GM21526 (cell line): Measurements from ENCODE around the gene MLXIPL.
"Not testable (repeated sequence)": the region's sequence is repeated elsewhere in the genome, so short reads cannot be mapped to it uniquely, and the experiment has no call there.

Source experiments
- ATAC-seq: cut with Tn5 transposase; IDR thresholded peaks from one replicate; pipeline ENCODE4 v1.9.1; 2021; ENCODE audit warnings: moderate library complexity; ENCODE audit not compliant: unreplicated experiment, low FRiP score

The MLXIPL gene

DNA sequence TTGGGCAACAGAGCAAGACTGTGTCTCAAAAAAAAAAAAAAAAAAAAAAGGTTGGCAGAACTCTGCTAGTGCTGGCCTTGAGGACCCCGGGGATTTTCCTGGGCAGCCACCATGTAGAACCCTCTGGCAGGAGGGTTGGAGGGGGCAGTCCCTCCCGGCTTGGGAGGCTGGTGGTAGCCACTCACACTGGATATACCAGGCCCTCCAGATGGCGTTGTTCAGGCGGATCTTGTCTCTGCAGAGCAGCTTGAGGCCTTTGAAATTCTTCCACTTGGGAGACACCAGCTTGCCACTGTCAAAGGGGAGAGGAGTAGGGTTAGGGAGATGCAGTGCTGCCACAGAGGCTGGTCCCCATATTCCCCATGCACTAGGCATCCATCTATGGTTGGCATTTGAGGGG is 8.4 kb downstream of the MLXIPL start:
- ATAC-seq: no peak

DNA sequence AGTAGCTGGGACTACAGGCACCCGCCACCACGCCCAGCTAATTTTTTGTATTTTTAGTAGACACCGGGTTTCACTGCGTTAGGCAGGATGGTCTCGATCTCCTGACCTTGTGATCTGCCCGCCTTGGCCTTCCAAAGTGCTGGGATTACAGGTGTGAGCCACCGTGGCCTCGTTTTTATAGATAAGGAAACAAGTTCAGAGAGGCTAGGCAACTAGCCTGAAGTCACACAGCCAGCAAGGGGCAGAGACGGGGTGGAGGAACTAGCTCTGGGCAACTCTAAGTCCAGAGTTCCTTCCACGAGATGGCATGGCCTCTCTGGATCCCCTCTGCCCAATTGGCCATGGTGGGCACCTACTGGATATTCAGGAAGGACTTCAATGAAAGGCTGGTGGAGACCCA is 9.4 kb downstream of the MLXIPL start:
- not testable (repeated sequence) for ATAC-seq

DNA sequence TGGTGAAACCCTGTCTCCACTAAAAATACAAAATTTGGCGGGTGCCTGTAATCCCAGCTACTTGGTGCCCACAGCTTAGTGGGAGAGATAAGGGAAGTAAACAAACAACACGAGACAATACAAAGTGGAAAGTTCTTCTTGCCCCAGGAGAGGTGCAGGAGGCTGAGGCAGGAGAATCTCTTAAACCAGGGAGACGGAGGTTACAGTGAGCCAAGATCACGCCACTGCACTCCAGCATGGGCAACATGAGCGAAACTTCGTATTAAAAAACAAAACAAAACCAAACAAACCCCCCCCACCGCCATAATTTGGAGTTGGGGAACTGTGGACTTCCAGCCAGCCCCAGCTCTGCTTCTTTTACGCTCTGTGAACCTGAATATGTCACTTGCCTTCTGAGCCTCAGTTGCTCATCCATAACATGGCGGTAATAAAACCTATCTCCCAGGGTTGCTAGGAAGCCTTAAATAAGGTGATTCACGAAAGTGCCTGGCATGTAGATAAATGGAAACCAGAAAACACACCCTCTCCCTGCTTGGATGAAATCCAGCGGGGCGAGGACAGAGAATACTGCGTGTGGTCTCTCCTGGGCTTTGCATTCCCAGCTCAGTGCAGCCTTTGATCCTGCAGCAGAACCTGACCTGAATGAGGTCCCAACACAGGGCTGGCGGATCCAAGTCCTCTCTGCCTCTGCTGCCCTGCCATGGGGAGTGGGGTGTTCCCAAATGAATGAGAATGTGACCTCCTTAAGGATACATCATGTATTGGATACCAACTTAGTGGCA is 10.2 kb downstream of the MLXIPL start:
- ATAC-seq: no peak

DNA sequence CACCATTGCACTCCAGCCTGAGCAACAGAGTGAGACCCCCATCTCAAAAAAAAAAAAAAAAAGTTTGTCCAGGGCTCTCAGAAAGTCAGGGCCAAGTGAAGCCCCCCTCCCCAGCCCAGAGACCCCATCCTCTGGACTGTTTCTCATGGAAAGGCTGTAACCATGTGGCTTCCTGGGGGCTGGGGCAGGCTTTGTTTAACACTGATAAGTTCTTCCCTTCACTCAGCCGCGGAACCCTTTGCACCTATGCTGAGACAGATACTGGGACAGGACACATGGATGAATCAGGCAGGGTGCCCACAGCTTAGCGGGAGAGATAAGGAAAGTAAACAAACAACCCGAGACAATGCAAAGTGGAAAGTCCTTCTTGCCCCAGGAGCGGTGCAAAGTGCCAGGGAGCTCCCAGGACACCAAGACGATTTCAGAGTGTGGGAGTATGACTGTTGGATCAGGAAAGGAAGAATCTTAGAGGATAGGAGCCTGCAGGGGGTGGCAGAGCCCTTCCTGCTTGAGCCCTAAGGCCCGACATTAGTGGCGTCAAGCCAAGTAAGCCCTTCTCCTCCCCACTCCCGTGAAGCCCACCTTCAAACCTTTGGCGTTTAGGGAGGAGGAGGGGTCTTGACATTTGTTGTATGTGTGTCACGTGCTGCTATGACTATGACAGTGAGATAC is 11.6 kb downstream of the MLXIPL start:
- ATAC-seq: no peak

DNA sequence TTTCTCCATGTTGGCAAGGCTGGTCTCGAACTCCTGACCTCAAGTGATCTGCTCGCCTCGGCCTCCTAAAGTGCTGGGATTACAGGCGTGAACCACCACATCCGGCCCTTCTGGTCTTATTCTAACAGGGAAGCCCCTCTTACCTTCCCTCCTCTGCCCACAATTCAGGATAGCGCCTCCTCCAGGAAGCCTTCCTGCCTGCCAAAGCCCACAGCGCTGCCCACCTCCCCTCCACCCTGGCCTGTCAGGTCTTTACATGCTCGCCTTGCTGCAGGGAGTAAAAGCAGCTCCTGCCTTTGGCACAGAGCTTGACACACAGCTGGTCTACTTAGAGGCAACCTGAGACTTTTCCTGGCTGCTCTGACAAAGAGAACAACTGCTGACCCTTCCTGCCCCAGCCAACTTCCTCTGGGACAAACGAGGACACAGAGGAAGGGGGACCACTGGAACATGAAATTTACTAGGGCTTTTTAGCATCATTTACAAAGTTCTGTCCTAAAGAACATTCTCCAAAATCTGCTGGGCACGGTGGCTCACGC is 13.2 kb downstream of the MLXIPL start:
- no peak for ATAC-seq

DNA sequence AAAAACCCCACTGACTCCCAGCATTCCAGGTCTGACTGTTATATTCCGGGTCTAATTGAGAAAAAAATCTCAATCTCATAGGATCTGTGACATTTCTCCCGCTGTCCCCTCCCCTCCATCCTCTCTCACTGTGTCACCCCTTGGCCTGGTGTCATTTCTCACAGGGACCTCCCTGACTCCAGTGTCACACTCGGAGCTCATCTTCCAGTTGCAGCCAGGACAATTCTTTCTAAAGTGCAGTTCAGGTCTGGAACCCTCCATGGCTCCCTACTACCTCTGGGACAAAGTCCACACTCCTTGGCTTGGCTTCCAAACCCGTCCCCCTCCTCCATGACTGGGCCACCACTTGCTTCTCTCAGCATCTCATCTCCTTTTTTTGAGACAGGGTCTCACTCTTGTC is 14.2 kb downstream of the MLXIPL start:
- no peak for ATAC-seq

DNA sequence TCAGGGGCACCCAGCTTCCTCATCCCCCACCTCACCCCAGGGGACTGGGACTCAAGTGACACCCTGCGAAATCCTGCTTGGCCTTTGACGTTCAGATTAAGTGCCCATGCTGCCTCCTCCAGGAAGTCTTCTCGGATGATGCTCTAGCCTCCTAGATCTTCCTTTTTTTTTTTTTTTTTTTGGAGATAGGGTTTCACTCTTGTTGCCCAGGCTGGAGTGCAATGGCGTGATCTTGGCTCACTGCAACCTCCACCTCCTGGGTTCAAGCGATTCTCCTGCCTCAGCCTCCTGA is 16.7 kb downstream of the MLXIPL start:
- ATAC-seq: not testable (repeated sequence)

DNA sequence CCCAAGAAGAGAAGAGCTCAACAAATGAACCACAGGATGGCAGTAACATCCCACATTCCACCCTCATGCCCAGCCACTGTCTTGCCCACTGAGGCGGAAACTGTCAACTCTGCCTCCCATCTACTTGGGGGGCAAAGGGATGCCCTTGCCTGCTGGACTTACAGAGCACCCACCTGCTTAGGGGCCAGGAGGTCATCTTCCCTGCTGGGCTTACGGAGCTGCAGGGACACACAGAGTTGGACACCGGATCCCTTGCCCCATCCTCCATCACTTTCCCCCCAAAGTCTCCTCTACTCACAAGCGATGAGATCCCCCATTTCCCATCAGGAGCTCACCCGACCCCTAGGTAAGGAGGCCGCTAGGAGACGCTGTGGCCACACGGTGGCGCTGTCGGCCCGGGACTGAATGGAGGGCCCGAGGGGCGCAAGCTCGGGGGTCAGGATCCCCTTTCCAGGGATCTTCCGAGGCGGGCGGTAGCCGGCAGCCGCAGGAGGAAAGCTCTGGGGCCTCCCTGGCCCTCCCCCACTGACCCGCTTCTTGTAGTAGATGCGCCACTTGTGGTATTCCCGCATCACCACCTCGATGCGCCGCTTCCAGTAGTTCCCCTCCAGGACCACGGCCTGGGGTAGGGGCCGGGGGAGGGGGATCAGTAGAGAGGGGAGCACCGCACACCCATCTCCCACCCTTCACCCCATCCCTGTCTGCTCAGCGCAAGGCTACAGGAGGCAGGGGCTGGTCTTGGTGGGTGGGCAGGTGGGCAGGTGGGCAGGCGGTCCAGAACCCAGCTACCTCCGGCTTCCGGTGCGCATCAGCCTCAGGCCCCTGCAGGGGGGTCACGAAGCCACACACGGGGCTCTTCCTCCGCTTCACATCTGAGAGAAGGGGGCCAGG is 17.3 kb downstream of the MLXIPL start:
- no peak for ATAC-seq

DNA sequence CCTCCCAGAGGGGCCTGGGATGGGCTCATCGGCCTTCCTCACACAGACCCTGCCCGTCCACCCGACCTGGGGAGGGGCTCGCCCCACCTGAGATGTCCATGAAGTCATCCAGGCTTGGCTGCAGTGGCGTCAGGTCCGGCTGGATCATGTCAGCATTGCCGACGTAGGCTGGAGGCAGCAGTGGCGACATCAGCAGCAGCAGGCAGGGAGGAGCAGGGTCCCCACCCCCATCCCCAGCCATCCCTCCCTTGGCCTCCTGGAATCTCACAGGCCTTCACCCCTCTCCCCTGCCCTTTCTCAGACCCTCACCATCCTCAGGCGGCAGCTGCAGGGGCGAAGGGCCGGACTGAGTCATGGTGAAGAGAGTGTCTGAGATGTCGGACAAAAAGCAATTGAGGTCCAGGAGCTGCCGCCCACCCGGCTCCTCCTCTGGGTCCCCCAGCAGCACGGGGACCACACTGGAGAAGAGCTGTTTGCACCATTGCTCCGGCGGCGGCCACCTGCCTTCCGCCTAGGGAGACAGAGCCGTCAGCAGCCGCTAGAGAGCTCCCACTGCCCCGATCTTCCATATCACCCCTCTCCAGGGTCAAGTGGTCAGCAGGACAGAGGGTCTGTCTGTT is 18.6 kb downstream of the MLXIPL start:
- no peak for ATAC-seq

DNA sequence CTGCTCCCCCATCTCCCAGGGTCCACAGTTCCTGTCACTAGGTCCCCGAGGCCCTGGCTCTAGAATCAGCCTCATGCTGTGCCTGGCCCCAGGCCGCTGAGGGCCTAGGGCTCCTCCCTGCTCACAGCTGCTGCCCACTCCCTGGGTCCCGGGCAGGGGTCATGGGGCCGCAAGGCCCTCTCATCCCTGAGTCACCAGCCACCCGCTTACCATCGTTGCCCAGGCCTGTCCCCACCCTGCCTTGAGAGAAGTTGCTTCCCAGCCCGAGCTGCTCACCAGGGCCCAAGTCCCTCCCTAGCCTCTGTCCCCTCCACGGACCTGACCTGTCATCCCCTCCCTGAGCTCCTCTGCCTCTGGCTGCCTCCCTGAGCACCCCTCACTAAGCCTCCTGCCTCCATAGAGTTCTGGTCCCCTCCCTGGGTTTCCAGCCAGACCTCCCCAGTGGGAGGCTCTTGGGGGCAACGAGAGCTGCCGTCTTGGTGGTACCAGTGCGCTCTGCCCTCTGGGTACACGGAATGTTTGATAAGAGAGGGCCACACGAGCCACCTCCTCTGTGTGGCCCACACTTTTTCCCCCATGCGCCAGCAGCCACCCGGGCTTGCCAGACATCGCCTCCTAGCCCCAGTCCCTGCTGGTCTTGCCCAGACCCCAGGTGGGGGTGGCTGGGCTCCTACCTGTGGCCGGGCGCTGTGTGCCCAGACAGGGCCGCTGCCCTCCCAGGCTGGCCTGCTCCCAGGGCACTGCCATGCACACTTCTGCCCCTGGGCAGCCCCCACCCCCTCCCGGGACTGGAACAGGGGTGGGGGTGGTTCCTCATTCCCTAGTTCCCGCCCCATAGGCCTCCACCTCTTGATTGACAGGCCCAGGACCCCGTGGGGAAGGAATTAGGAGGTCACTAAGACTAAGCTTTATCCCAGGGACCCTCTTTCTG is 21.3 kb downstream of the MLXIPL start:
- no peak for ATAC-seq

DNA sequence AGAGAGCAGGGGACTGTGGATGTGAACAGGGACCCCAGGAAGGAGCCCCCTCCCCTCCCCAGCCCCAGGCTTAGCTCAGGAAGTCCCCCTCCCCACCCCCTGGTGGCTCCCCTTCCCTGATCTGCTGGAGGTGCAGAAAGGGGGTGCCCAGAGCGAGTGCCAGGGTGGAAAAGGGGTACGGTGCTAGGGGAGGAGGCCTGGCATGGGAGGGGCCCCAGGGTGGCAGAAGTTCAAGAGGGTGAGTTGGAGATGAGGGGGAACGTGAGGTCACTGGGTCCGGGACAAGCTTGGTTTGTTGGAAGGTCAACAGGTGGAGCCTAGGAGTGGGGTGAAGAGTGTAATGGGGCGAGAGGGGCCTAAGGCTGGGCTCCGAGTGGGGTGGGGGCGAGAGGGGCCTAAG is 24.4 kb downstream of the MLXIPL start:
- no peak for ATAC-seq

DNA sequence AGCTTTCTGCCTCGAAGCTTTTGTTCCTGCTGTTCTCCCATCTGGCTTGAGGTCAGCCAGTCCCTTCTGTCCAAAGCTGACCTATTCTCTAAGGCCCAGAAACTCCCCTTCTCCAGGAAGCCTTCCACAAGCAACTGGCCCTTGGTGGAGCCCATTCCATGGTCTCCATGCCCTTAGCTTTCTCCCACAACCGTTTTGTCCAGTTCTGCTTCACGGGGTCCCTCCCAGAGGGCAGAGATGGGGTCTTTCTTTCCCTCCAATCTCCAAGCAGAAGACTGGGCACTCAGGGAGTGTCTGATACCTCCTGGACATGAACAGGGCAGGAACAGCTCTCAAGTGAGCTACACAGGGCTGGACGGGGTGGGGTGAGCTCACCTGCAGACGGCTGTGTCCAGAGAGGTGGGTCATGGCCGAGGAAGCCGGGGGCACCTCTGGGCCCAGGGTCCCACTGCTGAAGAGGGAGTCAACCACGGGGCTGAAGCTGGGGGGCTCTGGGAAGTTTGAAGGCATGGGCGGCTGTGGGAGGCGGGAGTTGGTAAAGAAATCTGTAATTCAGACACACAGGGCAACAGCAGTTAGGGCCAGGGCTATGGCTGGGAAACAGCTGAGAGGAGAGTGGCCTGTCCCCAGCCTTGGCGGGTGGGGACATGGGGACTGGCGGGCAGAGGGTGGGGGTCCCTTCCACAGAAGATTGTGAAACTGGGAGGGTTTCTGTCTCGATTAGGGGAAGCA is 25.0 kb downstream of the MLXIPL start:
- ATAC-seq: no peak

DNA sequence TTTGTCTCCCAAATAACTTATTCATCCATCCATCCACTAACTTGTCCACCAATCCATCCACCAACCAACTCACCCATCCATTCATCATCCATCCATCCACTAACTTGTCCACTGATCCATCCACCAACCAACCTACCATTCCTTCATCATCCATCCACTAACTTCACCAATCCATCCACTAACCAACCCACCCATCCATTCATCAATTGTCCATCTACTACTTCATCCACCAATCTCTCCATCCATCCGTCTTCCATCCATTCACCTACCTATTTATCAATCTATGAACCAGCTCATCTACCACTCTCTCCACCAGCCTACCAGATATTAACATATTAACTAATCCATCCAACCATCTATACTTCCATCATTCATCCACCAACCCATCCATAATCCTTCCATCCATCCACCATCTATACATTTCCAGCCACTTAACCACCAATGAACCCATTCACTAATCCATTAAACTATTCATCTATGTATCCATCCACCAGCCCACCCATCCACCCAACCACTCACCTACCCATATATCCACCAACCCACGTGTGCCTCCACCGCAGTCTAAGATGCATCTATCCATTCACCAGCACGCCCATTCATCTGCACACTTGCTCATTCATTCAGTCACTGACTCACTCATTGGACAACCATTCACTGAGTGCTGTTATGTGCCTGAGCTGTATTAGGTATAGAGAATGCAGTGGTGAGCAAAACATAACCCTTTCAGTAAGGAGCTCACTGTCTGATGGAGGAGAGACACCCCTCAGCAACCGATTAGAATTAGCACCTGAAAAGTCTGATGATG is 26.1 kb downstream of the MLXIPL start:
- no peak for ATAC-seq

DNA sequence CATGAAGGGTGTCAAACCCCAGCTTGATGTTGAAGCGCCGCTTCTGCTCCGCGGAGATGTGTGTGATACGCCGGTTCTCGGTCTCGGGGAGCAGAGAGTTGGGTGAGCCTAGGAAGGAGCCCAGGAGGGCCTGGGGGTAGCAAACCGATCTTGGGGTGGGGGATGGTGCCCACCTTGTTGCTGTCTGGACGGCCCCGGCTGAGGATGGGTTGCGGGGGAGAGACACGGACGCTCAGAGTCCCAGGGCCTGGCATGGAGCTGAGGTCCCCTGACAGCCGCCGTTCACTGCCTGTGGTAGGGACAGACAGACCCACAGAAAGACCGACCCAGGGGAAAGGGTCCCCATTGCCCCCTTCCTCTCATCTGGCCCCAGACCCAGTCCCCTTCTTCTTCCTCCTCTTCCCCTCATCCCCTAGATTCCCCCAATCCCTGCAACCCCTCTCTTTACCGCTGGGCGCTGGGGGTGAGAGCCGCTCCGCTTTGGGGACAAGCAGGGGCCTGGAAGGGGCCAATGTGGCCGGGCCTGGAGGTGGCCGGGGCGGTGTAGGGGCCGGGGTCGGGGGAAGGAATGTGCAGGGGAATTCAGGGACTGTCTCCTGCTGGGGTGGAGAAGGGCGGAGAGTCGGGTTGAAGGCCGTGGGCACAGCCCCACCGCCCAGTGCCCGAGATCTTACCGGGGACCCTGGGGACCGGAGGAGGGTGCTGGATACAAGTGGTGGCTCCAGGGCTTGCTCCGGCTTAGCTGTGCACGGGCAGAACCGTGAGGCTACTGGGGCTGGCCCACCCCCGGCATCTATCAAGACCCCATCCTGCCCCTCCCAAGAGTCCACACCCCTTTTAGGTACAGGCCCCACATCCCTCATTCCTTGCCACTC is 27.9 kb downstream of the MLXIPL start:
- no peak for ATAC-seq

DNA sequence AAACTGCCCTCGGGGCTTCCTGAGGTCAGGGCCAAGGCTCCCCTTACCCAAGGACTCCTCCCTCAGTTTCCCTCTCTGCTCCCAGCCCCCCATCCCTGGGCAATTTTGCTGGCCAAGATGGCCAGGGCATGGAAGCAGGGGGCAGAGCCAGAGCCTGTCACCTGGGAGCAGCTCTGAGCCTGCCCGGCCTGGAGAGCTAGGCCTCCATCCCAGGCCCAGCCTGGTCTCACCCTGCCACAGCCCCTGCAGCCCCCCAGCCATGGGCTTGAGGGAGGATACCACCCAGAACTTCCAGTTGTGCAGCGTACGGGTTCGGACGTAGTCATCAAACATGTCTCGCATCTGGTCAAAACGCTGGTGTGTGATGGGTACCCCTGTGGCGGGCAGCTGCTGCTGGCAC is 29.0 kb downstream of the MLXIPL start:
- ATAC-seq: no peak

DNA sequence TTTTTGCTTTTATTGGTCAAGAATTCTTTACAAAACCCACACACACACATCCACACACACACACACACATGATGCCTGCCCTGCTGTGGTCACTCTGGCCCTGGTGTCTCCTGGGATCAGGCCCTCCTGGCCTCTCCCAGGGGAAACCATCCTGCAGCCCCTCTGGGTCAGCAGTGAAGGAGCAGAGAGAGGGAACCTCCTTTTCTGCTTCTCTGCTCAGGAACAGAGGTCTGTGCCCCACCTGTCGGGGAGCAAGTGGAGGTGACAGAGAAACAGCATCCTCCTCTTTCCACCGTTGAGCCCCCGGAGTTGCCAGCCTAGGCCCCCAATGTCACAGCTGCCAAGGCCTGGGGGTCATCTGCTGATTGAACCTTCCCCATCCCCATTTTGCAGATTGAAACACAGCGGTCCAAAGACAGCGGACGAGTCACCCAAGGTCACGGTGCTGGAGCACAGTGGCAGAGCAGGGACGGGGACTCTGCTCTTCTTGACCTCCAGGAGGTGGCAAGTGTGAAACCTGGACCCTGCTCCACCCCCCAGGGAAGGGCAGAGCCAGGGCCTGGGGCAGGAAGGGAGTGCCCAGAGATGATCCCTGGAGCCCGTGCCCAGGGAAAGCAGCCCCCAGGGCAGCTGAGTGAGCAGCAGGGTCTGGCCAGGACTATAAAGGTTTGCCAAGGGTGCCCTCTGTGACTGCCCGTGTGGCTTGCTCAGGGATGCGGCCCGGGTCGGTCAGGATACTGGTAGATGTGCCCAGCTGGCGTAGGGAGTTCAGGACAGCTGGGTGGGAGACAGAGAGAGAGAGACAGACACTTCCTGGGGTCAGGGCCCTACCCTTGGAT is 30.9 kb downstream of the MLXIPL start:
- no peak for ATAC-seq
